GM19397 (cell line): Measurements from ENCODE around the gene SLC38A10.
"Not testable (repeated sequence)": the region's sequence is repeated elsewhere in the genome, so short reads cannot be mapped to it uniquely, and the experiment has no call there.

Source experiments
- ATAC-seq: cut with Tn5 transposase; IDR thresholded peaks from one replicate; pipeline ENCODE4 v1.9.1; 2021; ENCODE audit warnings: mild to moderate bottlenecking, moderate library complexity; ENCODE audit not compliant: unreplicated experiment

SLC38A10 gene

GRCh38 chr17:81232616-81233241 lies 62.4 kb downstream of the SLC38A10 start:
- no peak for ATAC-seq

GRCh38 chr17:81231766-81232581 lies 63.1 kb downstream of the SLC38A10 start:
- ATAC-seq, result no peak

- ATAC-seq, result no peak
Observed at GRCh38 chr17:81231121-81231645, 63.9 kb downstream of the SLC38A10 start.

- no peak for ATAC-seq
Observed at GRCh38 chr17:81230043-81230820, 64.9 kb downstream of the SLC38A10 start.

- no peak for ATAC-seq
Observed at GRCh38 chr17:81229666-81229920, 65.5 kb downstream of the SLC38A10 start.

GRCh38 chr17:81228834-81229665 lies 66.1 kb downstream of the SLC38A10 start:
- no peak for ATAC-seq

- ATAC-seq, result no peak
Observed at GRCh38 chr17:81228420-81228819, 66.7 kb downstream of the SLC38A10 start.

GRCh38 chr17:81227630-81228029 lies 67.5 kb downstream of the SLC38A10 start:
- ATAC-seq, result not testable (repeated sequence)

- no peak for ATAC-seq
Observed at GRCh38 chr17:81223762-81224130, 71.4 kb downstream of the SLC38A10 start.

GRCh38 chr17:81222906-81223761 lies 72.0 kb downstream of the SLC38A10 start, which contains the start of gene CEP131:
Gene CEP131, minus strand, starts transcription at chr17:81222965. Its CDS starts 2,909 bp downstream, at chr17:81220056.
- peak; percentile 96 for ATAC-seq

GRCh38 chr17:81222620-81222905 lies 72.5 kb downstream of the SLC38A10 start:
- ATAC-seq, result no peak

GRCh38 chr17:81221842-81222619 lies 73.1 kb downstream of the SLC38A10 start:
- ATAC-seq, result no peak

GRCh38 chr17:81221371-81221841 lies 73.7 kb downstream of the SLC38A10 start:
- ATAC-seq, result no peak

- no peak for ATAC-seq
Observed at GRCh38 chr17:81219476-81220180, 75.5 kb downstream of the SLC38A10 start.

- ATAC-seq, result no peak
Observed at GRCh38 chr17:81218991-81219390, 76.1 kb downstream of the SLC38A10 start.

GRCh38 chr17:81218459-81218858 lies 76.6 kb downstream of the SLC38A10 start:
- no peak for ATAC-seq

- no peak for ATAC-seq
Observed at GRCh38 chr17:81217491-81217890, 77.6 kb downstream of the SLC38A10 start.

GRCh38 chr17:81213978-81214377 lies 81.1 kb downstream of the SLC38A10 start:
- no peak for ATAC-seq
